Osteocyte (in vitro differentiated cells): ENCODE data around the gene GNAL. TPM values are rescaled to one million over a fixed set of nuclear protein-coding genes. Genes with fewer than 3 reads are reported as not detected.
A peak's percentile ranks its signal among the peaks of the same experiment; 100 is the strongest.

ENCODE experiments used
- DNase-seq: peaks from one replicate; pipeline ENCODE4 v3.0.0; 2021; ENCODE audit warnings: mixed read lengths; ENCODE audit not compliant: unreplicated experiment; ENCODE audit errors: extremely low spot score
- H3K27ac Mint-ChIP-seq: one replicate; pipeline ENCODE4 v1.8.0; 2021; ENCODE audit warnings: mild to moderate bottlenecking, mixed read lengths; ENCODE audit not compliant: unreplicated experiment
- H3K27me3 Mint-ChIP-seq: one replicate; pipeline ENCODE4 v1.8.0; 2021; ENCODE audit warnings: mixed read lengths; ENCODE audit not compliant: unreplicated experiment
- H3K36me3 Mint-ChIP-seq: one replicate; pipeline ENCODE4 v1.8.0; 2021; ENCODE audit warnings: mixed read lengths; ENCODE audit not compliant: unreplicated experiment
- H3K4me1 Mint-ChIP-seq: one replicate; pipeline ENCODE4 v1.8.0; 2021; ENCODE audit warnings: mixed read lengths; ENCODE audit not compliant: unreplicated experiment
- H3K4me3 Mint-ChIP-seq: one replicate; pipeline ENCODE4 v1.8.0; 2021; ENCODE audit warnings: mild to moderate bottlenecking, moderate library complexity, mixed read lengths; ENCODE audit not compliant: unreplicated experiment
- H3K9me3 Mint-ChIP-seq: one replicate; pipeline ENCODE4 v1.8.0; 2021; ENCODE audit warnings: mixed read lengths; ENCODE audit not compliant: unreplicated experiment
- CTCF ChIP-seq: fragments of 200-600 bp; sonication (generic); IDR thresholded peaks from 2 replicates; pipeline ENCODE4 v1.5.0; 2021; ENCODE audit warnings: antibody characterized with exemption, mild to moderate bottlenecking, moderate library complexity
- total RNA-seq: library from RNA; stranded (reverse); gene quantifications from 2 replicates; pipeline ENCODE4 v1.2.1, GENCODE V29; 2021

GNAL gene
- total RNA-seq, 1 donor from 2014 or later, result 1.2 TPM

GRCh38 chr18:11866764-11867163 is 177.7 kb downstream of the GNAL start:
- Mint-ChIP-seq H3K4me1 (peaks cover 8% of the 10 kb centered on the region), H3K4me3 (no peak overlapping the region), H3K36me3 (no peaks in the 10 kb centered on the region), H3K9me3 (no peaks in the 10 kb centered on the region), H3K27me3 (peaks cover 5% of the 10 kb centered on the region), H3K27ac (no peak overlapping the region)
- DNase-seq, result no peak
- no peak for TF ChIP-seq CTCF

DNA sequence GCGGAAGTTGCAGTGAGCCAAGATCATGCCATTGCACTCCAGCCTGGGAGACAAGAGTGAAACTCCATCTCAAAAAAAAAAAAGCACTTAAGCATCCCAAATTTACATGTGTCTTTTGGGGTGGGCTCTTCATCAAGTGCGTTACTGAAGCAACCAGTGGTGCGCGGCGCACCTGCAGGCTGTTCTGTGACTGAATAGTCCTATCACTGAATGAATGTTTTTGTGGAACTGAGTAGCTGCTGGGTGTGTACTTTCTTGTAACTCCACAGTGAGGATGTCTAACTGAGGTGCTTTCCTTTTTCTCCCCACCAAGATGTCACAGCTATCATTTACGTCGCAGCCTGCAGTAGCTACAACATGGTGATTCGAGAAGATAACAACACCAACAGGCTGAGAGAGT is 179.2 kb downstream of the GNAL start:
- no peaks in the 10 kb centered on the region for H3K36me3 Mint-ChIP-seq
- peaks cover 5% of the 10 kb centered on the region for H3K27me3 Mint-ChIP-seq
- no peaks in the 10 kb centered on the region for H3K9me3 Mint-ChIP-seq
- no peak overlapping the region for H3K27ac Mint-ChIP-seq
- TF ChIP-seq CTCF, result no peak
- no peak for DNase-seq
- H3K4me1 Mint-ChIP-seq, result no peaks in the 10 kb centered on the region
- H3K4me3 Mint-ChIP-seq, result no peak overlapping the region

DNA sequence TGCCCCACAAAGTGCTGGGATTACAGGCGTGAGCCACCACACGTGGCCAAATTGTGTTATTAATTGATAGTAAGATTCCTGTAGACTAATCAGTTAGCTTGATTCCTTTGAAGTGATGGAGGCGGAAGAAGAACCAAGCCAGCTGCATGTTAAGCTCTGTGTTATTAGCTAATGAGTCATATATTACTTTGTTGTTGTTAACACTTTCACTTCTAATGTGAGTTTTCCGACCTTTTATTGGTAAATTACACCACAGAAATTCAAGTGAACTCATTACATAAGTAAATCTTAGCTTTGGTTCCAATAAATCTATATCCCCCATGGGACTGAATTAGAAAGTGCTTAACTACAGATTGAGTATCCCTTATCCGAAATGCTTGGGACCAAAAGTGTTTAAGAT is 182.4 kb downstream of the GNAL start:
- no peaks in the 10 kb centered on the region for H3K4me1 Mint-ChIP-seq

GRCh38 chr18:11872479-11873136 is 183.5 kb downstream of the GNAL start:
- no peak for DNase-seq
- Mint-ChIP-seq H3K4me3 (no peak overlapping the region), H3K36me3 (no peaks in the 10 kb centered on the region), H3K27ac (no peak overlapping the region), H3K4me1 (no peaks in the 10 kb centered on the region), H3K9me3 (no peaks in the 10 kb centered on the region), H3K27me3 (no peaks in the 10 kb centered on the region)
- TF ChIP-seq CTCF, result peak; percentile 53

More for the DNA sequence above, 182.4 kb downstream of the GNAL start:
- DNase-seq, result no peak
- no peak for TF ChIP-seq CTCF
- no peak overlapping the region for H3K27ac Mint-ChIP-seq
- H3K9me3 Mint-ChIP-seq, result no peaks in the 10 kb centered on the region
- no peaks in the 10 kb centered on the region for H3K27me3 Mint-ChIP-seq
- H3K4me3 Mint-ChIP-seq, result no peak overlapping the region
- no peaks in the 10 kb centered on the region for H3K36me3 Mint-ChIP-seq

DNA sequence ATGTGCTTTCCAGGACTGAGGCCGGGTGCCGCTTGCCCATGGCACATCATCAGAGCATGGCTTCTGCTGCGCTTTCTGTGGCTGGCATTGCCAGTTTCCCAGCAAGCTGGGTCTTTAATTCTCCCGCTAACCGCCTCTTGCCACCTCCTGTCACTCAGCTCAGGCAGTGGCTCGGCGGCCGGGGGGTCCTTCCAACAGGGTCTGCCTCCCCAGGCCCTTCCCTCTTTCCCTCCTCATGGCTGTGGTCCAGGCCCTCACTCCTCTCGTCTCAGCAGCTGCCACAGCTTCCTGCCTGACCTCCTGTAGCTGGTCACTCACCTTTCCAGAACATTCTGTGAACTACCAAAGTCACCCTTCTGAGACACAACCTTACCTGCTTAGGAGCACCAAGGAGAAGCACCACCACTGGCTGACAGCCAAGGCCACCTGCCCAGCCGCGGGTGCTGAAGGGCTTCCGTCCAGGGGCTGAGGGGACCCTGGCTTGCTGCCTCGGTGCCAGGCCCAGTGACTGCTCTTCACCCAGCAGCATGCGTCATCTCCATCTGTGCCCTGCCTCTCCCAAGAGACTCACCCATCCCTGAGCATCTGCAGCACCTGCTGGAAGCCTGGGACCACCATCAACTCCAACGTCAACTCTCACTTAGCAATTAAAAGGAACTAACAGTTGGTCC is 184.7 kb downstream of the GNAL start:
- no peaks in the 10 kb centered on the region for H3K36me3 Mint-ChIP-seq
- TF ChIP-seq CTCF, result no peak
- no peaks in the 10 kb centered on the region for H3K9me3 Mint-ChIP-seq
- H3K27me3 Mint-ChIP-seq, result no peaks in the 10 kb centered on the region
- no peaks in the 10 kb centered on the region for H3K4me1 Mint-ChIP-seq
- H3K4me3 Mint-ChIP-seq, result no peak overlapping the region
- DNase-seq, result no peak
- no peak overlapping the region for H3K27ac Mint-ChIP-seq
